HG03108 (cell line): ENCODE measurements around the gene PALM2AKAP2.

Experiments used
- ATAC-seq: cut with Tn5 transposase; IDR thresholded peaks from one replicate; pipeline ENCODE4 v1.9.1; 2021; ENCODE audit warnings: moderate library complexity; ENCODE audit not compliant: unreplicated experiment

PALM2AKAP2 gene

GRCh38 chr9:109779711-109780452, at the start of gene PALM2AKAP2:
Gene PALM2AKAP2, plus strand, starts transcription at chr9:109780198. Its CDS starts 291 bp downstream, at chr9:109780489.
- no peak for ATAC-seq

- ATAC-seq, result no peak
Measured at GRCh38 chr9:109730228-109730627, 49.8 kb upstream of the PALM2AKAP2 start.

- ATAC-seq, result no peak
Measured at GRCh38 chr9:109733690-109734089, 46.3 kb upstream of the PALM2AKAP2 start.

- no peak for ATAC-seq
Measured at GRCh38 chr9:109734814-109735213, 45.2 kb upstream of the PALM2AKAP2 start.

- no peak for ATAC-seq
Measured at GRCh38 chr9:109735801-109736200, 44.2 kb upstream of the PALM2AKAP2 start.

GRCh38 chr9:109737295-109737694, 42.7 kb upstream of the PALM2AKAP2 start:
- ATAC-seq, result no peak

- no peak for ATAC-seq
Measured at GRCh38 chr9:109739760-109740159, 40.2 kb upstream of the PALM2AKAP2 start.

GRCh38 chr9:109742776-109743348, 37.1 kb upstream of the PALM2AKAP2 start:
- ATAC-seq, result no peak

GRCh38 chr9:109743696-109744095, 36.3 kb upstream of the PALM2AKAP2 start:
- ATAC-seq, result no peak

GRCh38 chr9:109745335-109746283, 34.4 kb upstream of the PALM2AKAP2 start:
- ATAC-seq, result no peak

- no peak for ATAC-seq
Measured at GRCh38 chr9:109751253-109751652, 28.7 kb upstream of the PALM2AKAP2 start.

- no peak for ATAC-seq
Measured at GRCh38 chr9:109753308-109753707, 26.7 kb upstream of the PALM2AKAP2 start.

- no peak for ATAC-seq
Measured at GRCh38 chr9:109755040-109755439, 25.0 kb upstream of the PALM2AKAP2 start.

- ATAC-seq, result no peak
Measured at GRCh38 chr9:109759589-109759988, 20.4 kb upstream of the PALM2AKAP2 start.

GRCh38 chr9:109765278-109765677, 14.7 kb upstream of the PALM2AKAP2 start:
- no peak for ATAC-seq

GRCh38 chr9:109765830-109766229, 14.2 kb upstream of the PALM2AKAP2 start:
- no peak for ATAC-seq

- no peak for ATAC-seq
Measured at GRCh38 chr9:109766351-109766750, 13.6 kb upstream of the PALM2AKAP2 start.

GRCh38 chr9:109767404-109767803, 12.6 kb upstream of the PALM2AKAP2 start:
- no peak for ATAC-seq

- no peak for ATAC-seq
Measured at GRCh38 chr9:109767814-109768213, 12.2 kb upstream of the PALM2AKAP2 start.

GRCh38 chr9:109769250-109769649, 10.7 kb upstream of the PALM2AKAP2 start:
- no peak for ATAC-seq

- ATAC-seq, result no peak
Measured at GRCh38 chr9:109770101-109770500, 9.9 kb upstream of the PALM2AKAP2 start.
